HG02981 (cell line): ENCODE measurements around the gene IRF4.

Experiments used
- ATAC-seq: cut with Tn5 transposase; IDR thresholded peaks from one replicate; pipeline ENCODE4 v1.9.1; 2021; ENCODE audit warnings: mild to moderate bottlenecking, moderate library complexity; ENCODE audit not compliant: unreplicated experiment

Gene IRF4

GRCh38 chr6:352896-353470, 38.6 kb upstream of the IRF4 start:
- no peak for ATAC-seq

DNA sequence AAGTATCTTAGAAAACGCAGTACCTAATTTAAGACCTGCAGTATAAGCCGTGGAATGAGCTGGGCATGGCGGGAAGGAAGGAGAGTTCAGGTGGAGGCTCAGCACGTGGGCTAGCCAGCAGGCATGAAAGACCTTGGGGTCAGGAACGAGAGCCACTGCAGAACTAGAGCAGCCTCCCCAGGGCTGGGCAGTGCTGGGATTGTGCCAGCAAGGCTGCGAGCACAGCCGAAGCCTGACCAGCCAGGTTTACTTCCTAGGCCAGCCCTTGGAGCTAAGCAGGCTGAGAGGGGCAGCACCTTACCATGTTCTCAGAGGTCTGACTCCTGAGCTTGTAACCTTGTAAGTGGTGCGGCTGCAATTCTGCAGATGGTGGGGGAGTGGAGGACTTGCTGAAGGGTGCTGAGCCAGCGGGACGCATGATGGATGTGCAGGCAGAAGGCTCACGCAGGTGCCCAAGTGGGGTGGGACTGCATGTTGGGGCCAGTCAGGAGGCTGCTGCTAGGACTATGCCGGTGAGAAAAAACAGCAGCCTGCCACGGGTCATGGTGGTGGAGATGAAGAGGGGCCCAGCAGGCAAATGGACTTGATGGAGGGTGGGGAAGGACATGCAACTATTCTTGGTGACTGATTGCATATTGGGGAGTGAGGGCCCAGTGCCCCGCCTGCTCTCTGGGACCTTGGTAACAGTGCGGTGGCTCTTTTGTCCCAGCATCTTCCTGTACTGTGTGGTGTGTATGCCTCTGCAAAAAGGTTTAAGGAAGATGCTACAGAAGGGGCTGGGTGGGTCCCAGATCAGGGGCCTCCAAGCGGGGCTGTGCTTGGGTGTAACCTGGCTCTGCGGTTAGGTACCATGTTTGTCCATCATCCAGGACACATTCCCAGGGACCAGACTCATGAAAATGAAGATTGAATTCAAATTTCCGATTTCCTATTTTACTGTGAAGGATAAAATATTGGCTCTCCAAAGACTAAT, 37.6 kb upstream of the IRF4 start:
- ATAC-seq = no peak

- ATAC-seq = no peak
Measured at GRCh38 chr6:354631-355280, 36.8 kb upstream of the IRF4 start.

DNA sequence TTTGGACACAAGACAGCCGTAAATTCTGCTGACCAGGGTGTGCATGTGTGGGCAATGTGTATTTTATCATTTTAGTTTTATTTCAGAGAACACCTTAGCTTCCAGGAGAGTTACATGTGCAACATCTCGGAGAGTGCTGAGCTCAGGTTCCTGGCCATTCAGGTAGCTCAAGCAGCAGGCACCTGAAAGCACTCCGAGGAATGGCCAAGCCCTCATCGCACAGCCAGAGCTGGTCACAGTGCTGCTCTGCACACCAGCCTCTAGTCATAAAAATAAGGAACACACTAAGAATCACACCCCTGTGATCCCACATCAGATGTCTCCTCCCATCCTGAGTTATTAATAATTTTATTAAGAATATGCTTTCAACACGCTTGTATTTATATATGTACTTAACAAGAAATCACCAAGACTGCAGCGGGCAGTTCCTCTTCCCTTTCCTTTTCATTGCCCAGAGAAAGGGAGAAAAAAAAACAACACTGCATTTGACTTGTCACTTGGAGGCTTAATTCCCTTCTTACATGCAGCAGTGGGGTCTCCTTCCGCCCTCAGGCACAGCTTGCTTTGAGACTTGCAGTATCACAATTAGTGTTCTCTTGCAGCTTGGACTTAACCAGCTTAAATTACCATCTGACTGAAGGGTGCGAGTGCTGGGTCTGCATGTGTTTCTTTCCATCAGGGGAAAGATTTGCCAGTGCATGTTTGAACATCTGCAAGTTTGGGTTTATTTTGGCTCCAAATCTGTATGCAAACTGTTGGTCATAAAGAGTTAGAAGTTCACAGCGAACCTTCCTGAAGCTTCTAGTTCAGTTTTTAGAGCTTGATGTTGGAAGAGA, 36.0 kb upstream of the IRF4 start:
- no peak for ATAC-seq

- ATAC-seq = peak; percentile 39
Measured at GRCh38 chr6:356828-357251, 34.7 kb upstream of the IRF4 start.

- no peak for ATAC-seq
Measured at GRCh38 chr6:357261-357790, 34.2 kb upstream of the IRF4 start.

DNA sequence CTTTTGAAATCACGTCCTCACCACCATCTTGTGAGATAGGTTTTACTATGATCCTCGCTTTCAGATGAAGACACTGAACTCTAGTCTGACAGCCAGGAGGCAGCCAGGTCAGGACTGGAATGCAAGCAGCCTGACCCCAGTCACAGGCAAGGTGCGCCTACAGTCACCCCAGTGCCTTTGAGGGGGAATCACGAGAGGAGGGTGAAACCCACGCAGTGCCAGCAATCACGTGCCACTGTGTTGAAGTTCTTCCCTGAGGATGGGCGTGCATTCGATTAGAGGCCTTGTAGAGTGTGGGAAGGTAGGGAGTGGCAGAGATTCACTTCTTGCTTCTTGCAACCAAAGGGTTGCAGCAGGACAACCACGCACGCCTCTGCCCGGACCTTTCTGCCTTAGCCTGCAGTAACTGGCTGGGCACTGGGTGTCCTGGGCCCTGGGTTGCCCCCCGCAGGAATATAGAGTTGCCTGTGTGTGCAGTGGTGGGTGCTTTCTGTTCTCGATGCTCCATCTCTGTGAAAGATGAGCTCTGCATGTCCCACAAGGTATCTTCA, 33.7 kb upstream of the IRF4 start:
- no peak for ATAC-seq

- no peak for ATAC-seq
Measured at GRCh38 chr6:358432-358831, 33.1 kb upstream of the IRF4 start.

DNA sequence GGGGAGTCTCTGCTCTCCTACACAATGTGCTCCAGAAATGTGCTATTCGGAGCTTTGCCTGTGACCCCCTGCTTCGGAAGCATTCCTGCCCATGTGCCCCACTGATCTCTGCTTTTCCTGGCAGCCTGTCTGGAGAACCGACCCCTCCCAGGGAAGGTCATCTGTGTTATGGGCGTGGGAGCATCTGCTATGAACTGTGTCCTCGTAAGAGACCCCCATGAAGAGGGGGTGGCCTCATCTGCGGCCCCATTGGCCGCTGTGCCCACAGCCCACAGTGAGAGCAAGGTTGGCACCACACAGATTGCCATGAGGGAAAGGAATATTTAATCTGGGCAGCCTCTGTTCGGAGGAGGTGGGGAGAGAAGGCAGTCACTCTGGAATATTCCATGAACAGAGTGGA, 32.7 kb upstream of the IRF4 start:
- no peak for ATAC-seq

- ATAC-seq = no peak
Measured at GRCh38 chr6:359261-360035, 32.1 kb upstream of the IRF4 start.

DNA sequence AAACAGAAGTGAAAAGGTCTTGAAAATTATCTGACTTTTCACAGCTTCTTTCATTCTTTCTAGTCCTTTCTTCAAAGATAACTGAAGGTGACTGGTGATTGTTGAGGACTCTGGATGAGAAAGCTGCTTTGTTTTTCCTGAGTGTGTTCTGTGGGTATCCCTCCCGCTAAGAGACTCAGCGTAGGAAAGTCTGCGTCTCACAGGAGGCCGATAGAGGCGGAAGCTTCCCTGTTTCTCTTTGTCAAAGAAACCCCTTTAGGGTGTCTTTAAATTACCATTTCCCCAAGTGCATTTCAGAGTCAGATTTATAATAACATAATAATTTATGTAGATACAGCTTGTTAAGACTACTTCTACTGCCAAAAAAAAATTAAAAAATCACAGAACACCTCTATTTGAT, 31.2 kb upstream of the IRF4 start:
- ATAC-seq = no peak

DNA sequence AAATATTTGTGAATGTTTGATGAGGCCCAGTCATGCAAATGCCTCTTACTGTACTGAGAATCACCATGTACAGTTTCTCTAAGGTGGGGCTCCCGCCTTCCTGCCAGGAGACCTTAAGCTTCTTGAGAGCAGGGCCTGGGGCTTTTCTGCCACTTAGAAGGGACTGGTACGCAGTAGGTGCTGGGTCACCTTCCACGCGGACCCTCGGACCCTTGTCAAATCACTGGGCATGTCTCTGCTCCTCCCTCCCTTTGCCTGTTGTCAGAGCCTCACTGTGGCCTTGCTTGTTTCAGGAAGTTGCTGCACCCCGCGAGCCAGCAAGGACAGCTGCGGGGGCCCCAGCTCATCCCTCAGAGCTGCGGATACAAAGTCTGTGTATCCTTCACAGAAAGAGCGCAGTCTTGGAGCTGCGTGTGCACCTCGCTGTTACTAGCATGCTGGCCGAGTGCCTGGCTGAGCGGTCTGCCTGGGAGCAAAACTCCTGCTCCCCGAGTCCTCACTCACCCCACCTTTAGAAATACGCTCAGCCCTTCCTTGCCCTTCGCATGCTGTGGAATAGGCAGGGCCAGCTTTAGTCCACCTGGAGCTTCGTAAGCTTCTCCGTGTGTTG, 30.7 kb upstream of the IRF4 start:
- ATAC-seq = no peak

DNA sequence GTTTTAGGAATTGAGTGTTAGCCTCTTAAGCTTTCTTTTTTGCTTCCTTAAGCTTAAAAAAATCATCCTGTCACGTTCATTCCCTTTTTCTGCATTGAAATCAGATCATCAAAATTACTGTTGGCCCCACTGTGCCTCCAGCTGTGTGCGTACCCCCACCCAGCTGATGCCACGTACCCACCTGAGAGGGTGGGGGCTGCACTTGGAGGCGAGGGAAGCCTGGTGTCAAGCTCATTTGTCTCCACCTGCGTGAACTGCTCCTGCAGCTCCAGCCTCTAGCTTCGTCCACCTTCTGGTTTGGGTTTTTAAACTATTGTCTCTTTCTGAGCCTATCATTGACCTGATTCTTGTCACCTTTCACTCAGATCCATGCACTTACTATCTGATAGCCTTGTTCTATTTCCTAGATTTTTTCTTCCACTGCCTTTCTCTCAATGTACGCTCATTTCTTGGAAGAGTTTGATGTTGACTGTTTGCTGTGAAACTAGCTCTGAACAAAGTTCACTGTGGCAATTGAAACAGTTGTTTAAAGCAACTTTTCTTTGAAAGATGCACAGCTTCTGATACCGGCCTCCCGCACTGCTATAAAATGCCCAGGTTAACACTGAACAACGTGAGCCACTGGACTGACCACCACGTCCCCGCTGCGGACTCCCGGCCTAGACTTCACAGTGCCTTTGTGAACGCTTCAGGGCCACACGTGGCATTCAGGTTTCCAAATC, 30.0 kb upstream of the IRF4 start:
- ATAC-seq = no peak

GRCh38 chr6:362231-362923, 29.2 kb upstream of the IRF4 start:
- no peak for ATAC-seq

GRCh38 chr6:362924-363249, 28.7 kb upstream of the IRF4 start:
- no peak for ATAC-seq

- no peak for ATAC-seq
Measured at GRCh38 chr6:363291-363690, 28.3 kb upstream of the IRF4 start.

GRCh38 chr6:363909-364308, 27.6 kb upstream of the IRF4 start:
- ATAC-seq = no peak
